GM12878 (cell line): ENCODE data around the gene VSX1. TPM values are rescaled to one million over a fixed set of nuclear protein-coding genes. Genes with fewer than 3 reads are reported as not detected.

ENCODE experiments used
- ATAC-seq: fragments of 200-7000 bp; cut with Tn5 transposase; 3 replicates; pipeline ENCODE4 v1.9.1; 2020; ENCODE audit warnings: mild to moderate bottlenecking, moderate library complexity
- BruUV-seq: library from RNA; stranded (reverse); fragments of 400-500 nt; replicated peaks from 2 replicates; lab custom pipeline; 2021; lab: Mats Ljungman, UMichigan
- CTCF ChIA-PET: fragments of 300-600 bp; sonication (Branson Sonifier 250); formaldehyde crosslinking; extraction: SDS; loops from one replicate; lab custom pipeline; 2021; ENCODE audit warnings: inconsistent platforms; lab: Yijun Ruan, JAX
- POLR2A ChIA-PET: fragments of 350-600 bp; formaldehyde crosslinking; extraction: SDS; loops from one replicate; lab custom pipeline; 2021; ENCODE audit warnings: inconsistent platforms; lab: Charles Lee
- RAD21 ChIA-PET: fragments of 300-600 bp; sonication (Branson Sonifier 250); formaldehyde crosslinking; loops from one replicate; lab custom pipeline; 2023; ENCODE audit warnings: antibody characterized with exemption; ENCODE audit not compliant: unreplicated experiment; lab: Charles Lee
- SMC1A ChIA-PET: fragments of 300-600 bp; sonication (Branson Sonifier 250); formaldehyde crosslinking; loops from one replicate; lab custom pipeline; 2023; ENCODE audit not compliant: unreplicated experiment, uncharacterized antibody; lab: Charles Lee
- DNase-seq: peaks from one replicate; pipeline ENCODE4 v3.0.0-alpha.2; 2011; ENCODE audit warnings: low read depth, low spot score
- FAIRE-seq: peaks from 3 replicates; lab custom pipeline; 2011; peaks lifted over from hg19 to GRCh38; lab: Jason Lieb, UNC
- H2AFZ ChIP-seq: 2 replicates; pipeline ENCODE4 v1.6.0; 2011; ENCODE audit warnings: low read depth, low read length, control low read depth; ENCODE audit not compliant: control insufficient read depth
- H3K27ac ChIP-seq: 2 replicates; pipeline ENCODE4 v1.5.1; 2011; ENCODE audit warnings: control low read depth; ENCODE audit not compliant: control insufficient read depth, insufficient read depth
- H3K27me3 ChIP-seq, 2 experiments: replicated peaks in 1 of 2; 2 replicates each; pipeline versions ENCODE4 v1.6.0 to v1.6.1; 2011; ENCODE audit warnings: low read length in 1 of 2; ENCODE audit not compliant: control insufficient read depth in 2 of 2, insufficient read depth in 2 of 2
- H3K36me3 ChIP-seq, 2 experiments: 2 replicates each; pipeline ENCODE4 v1.5.1; 2011; ENCODE audit warnings: low read length in 1 of 2; ENCODE audit not compliant: control insufficient read depth in 2 of 2, insufficient read depth in 2 of 2
- H3K4me1 ChIP-seq: 2 replicates; pipeline ENCODE4 v1.6.1; 2011; ENCODE audit warnings: mild to moderate bottlenecking, low read length, moderate library complexity, mixed read lengths; ENCODE audit not compliant: control insufficient read depth, insufficient read depth
- H3K4me2 ChIP-seq: 2 replicates; pipeline ENCODE4 v1.6.0; 2011; ENCODE audit warnings: control low read depth; ENCODE audit not compliant: control insufficient read depth, insufficient read depth
- H3K4me3 ChIP-seq: fragments of 200-600 bp; sonication (generic); 2 replicates; pipeline ENCODE4 v1.5.1; 2016
- H3K79me2 ChIP-seq: 2 replicates; pipeline ENCODE4 v1.6.0; 2011; ENCODE audit warnings: low read length; ENCODE audit not compliant: control insufficient read depth, insufficient read depth
- H3K9ac ChIP-seq: 2 replicates; pipeline ENCODE4 v1.8.0; 2011; ENCODE audit warnings: low read length, control low read depth, mixed read lengths; ENCODE audit not compliant: control insufficient read depth, insufficient read depth
- H3K9me3 ChIP-seq: replicated peaks from 3 replicates; pipeline ENCODE4 v1.5.1; 2011; ENCODE audit warnings: mild to moderate bottlenecking, low read length; ENCODE audit not compliant: control insufficient read depth, insufficient read depth
- H4K20me1 ChIP-seq: 2 replicates; pipeline ENCODE4 v1.6.0; 2011; ENCODE audit not compliant: control insufficient read depth, insufficient read depth
- CREM ChIP-seq: IDR thresholded peaks from 2 replicates; pipeline ENCODE4 v1.6.1; 2014; ENCODE audit warnings: antibody characterized with exemption, low read depth
- E4F1 ChIP-seq: fragments of 450-650 bp; IDR thresholded peaks from 2 replicates; pipeline ENCODE4 v1.6.1; 2018; ENCODE audit warnings: borderline replicate concordance, mild to moderate bottlenecking; ENCODE audit not compliant: partially characterized antibody
- RAD51 ChIP-seq: fragments of 450-650 bp; IDR thresholded peaks from 2 replicates; pipeline ENCODE4 v1.6.1; 2016; ENCODE audit warnings: moderate library complexity, mild to moderate bottlenecking, inconsistent platforms
- RELB ChIP-seq: fragments of 450-650 bp; IDR thresholded peaks from 2 replicates; pipeline ENCODE4 v1.6.1; 2017; ENCODE audit warnings: low read depth, mild to moderate bottlenecking, moderate library complexity
- TARDBP ChIP-seq: IDR thresholded peaks from 2 replicates; pipeline ENCODE4 v1.6.1; 2016; ENCODE audit warnings: borderline replicate concordance
- ZNF24 ChIP-seq: fragments of 450-650 bp; IDR thresholded peaks from 2 replicates; pipeline ENCODE4 v1.6.1; 2017; ENCODE audit warnings: antibody characterized with exemption, mild to moderate bottlenecking
- WGBS: methylation state at CpG from one replicate; pipeline ENCODE4 v1.1.6; 2016; ENCODE audit warnings: low lambda C conversion rate; ENCODE audit not compliant: insufficient replicate concordance, insufficient coverage; ENCODE audit errors: missing lambda C conversion rate; 5-methylcytosine and 5-hydroxymethylcytosine counted together
- in situ Hi-C: fragments of 300-500 bp; cut with MboI; formaldehyde crosslinking; loops from 9 replicates; pipeline ENCODE4 v1.14.3; 2018; ENCODE audit warnings: mixed read lengths
- intact Hi-C: fragments of 100-400 bp; cut with micrococcal nuclease; formaldehyde crosslinking; loops from one replicate; pipeline ENCODE4 v1.14.2; 2022; ENCODE audit not compliant: unreplicated experiment
- polyA plus RNA-seq, 11 experiments: library from polyadenylated mRNA; depleted of rRNA in 4 of 11; unstranded in 6 of 11; stranded (reverse) in 5 of 11; fragments of >200 nt; fragmentation: Nextera tagmentation in 4 of 11; fragmentation: Illumina TruSeq in 1 of 11; extraction: Ambion mirVana in 4 of 11; extraction: Trizol in 1 of 11; gene quantifications; 1 replicate in 1 of 11; 2 replicates in 10 of 11; pipeline versions ENCODE4 v1.2.1 to v1.2.3, GENCODE V29; 2011 to 2016; ENCODE audit warnings: inconsistent platforms in 2 of 11, missing spikeins in 2 of 11, low read depth in 1 of 11
- total RNA-seq, 4 experiments: library from RNA; depleted of rRNA in 3 of 4; stranded (reverse); fragments of >200 nt in 3 of 4; fragmentation: Illumina TruSeq in 1 of 4; extraction: Trizol in 1 of 4; gene quantifications; 2 replicates each; pipeline versions ENCODE4 v1.2.1 to v1.2.3, GENCODE V29; 2013 to 2021

VSX1 gene
- total and polyA plus RNA-seq, 10 of the 15 experiments (the other 5 are each of a cell fraction or from before 2014, with no cell fraction given): 0.05 TPM; not detected in 9

- in situ Hi-C loops: no loop called here
- no TSS peak for BruUV-seq
Observed at GRCh38 chr20:25046181-25046641, 35.7 kb downstream of the VSX1 start.

More at GRCh38 chr20:25046181-25046641, 35.7 kb downstream of the VSX1 start:
- Histone ChIP-seq H3K27ac (no peak overlapping the region), H3K9ac (no peak overlapping the region), H3K36me3 (peaks cover 4 to 11% of the 10 kb centered on the region in 2 experiments; a peak in 3 of 4 replicates)
- POLR2A ChIA-PET: interaction anchor here (0.7 kb wide), 1 partner anchor 9 kb away, joined by 3 read pairs; no protein-coding TSS in a partner anchor
- intact Hi-C loops: no loop called here
- TF ChIP-seq E4F1: no peak
- TF ChIP-seq TARDBP: no peak
- TF ChIP-seq ZNF24: no peak
- no peak for TF ChIP-seq RAD51
- TF ChIP-seq CREM: no peak
- TF ChIP-seq RELB: no peak
- TF ChIP-seq, all 136 proteins: peak for 0
- H3K4me2 ChIP-seq: no peak overlapping the region
- H3K27me3 ChIP-seq: no peaks in the 10 kb centered on the region
- RAD21 ChIA-PET: no interaction called here
- H4K20me1 ChIP-seq: peaks cover 5% of the 10 kb centered on the region; the same call in 1 of the 2 replicates
- H2AFZ ChIP-seq: no peak overlapping the region
- DNase-seq (no peak), ATAC-seq (no peak), FAIRE-seq (no peak)
- H3K4me3 ChIP-seq: no peak overlapping the region
- H3K4me1 ChIP-seq: peaks cover 28% of the 10 kb centered on the region
- H3K9me3 ChIP-seq: no peaks in the 10 kb centered on the region
- CTCF ChIA-PET: interaction anchor here (1.1 kb wide), 1 partner anchor 19 kb away, joined by 3 read pairs; no protein-coding TSS in a partner anchor
- WGBS: 86% methylated on average over 14 of the region's 14 CpGs
- no peaks in the 10 kb centered on the region; the same call in none of the 2 replicates for H3K79me2 ChIP-seq
- SMC1A ChIA-PET: interaction anchor here (1.1 to 1.2 kb wide), 2 partner anchors 8 to 12 kb away, joined by 3 read pairs; no protein-coding TSS in a partner anchor
